ENCODE data around the gene TM9SF4.

TM9SF4 gene

GRCh38 chr20:32109392-32110172, at the start of gene TM9SF4:
TSS of gene TM9SF4 (plus strand) at chr20:32109714. CDS start at chr20:32109741, 27 bp downstream.
- DNase-seq: peak; percentile 62 to 97 (median 92)

- peak in 9 of 14 donors; percentile 12 to 61 (median 48) for DNase-seq
These were observed 46.7 kb upstream of the TM9SF4 start for GRCh38 chr20:32062776-32063170.

GRCh38 chr20:32063695-32064094, 45.8 kb upstream of the TM9SF4 start:
- DNase-seq: no peak

GRCh38 chr20:32064667-32065066, 44.8 kb upstream of the TM9SF4 start:
- DNase-seq: peak in 1 of 14 donors; percentile 6

GRCh38 chr20:32067234-32067821, 42.2 kb upstream of the TM9SF4 start:
- DNase-seq: no peak

GRCh38 chr20:32068174-32068573, 41.3 kb upstream of the TM9SF4 start:
- no peak for DNase-seq

- DNase-seq: no peak
These were observed 39.8 kb upstream of the TM9SF4 start for GRCh38 chr20:32069711-32070110.

- DNase-seq: no peak
These were observed 39.2 kb upstream of the TM9SF4 start for GRCh38 chr20:32070282-32070681.

- DNase-seq: no peak
These were observed 38.8 kb upstream of the TM9SF4 start for GRCh38 chr20:32070690-32071213.

- DNase-seq: no peak
These were observed 37.9 kb upstream of the TM9SF4 start for GRCh38 chr20:32071395-32072167.

GRCh38 chr20:32072168-32072750, 37.3 kb upstream of the TM9SF4 start:
- no peak for DNase-seq

GRCh38 chr20:32075534-32075933, 34.0 kb upstream of the TM9SF4 start:
- DNase-seq: no peak

GRCh38 chr20:32077190-32077589, 32.3 kb upstream of the TM9SF4 start:
- DNase-seq: peak in 1 of 14 donors; percentile 7

- DNase-seq: no peak
These were observed 31.2 kb upstream of the TM9SF4 start for GRCh38 chr20:32078322-32078721.

- DNase-seq: no peak
These were observed 30.7 kb upstream of the TM9SF4 start for GRCh38 chr20:32078791-32079190.

- no peak for DNase-seq
These were observed 29.8 kb upstream of the TM9SF4 start for GRCh38 chr20:32079655-32080109.

GRCh38 chr20:32080783-32081182, 28.7 kb upstream of the TM9SF4 start:
- DNase-seq: no peak

- DNase-seq: no peak
These were observed 26.0 kb upstream of the TM9SF4 start for GRCh38 chr20:32083469-32083868.

GRCh38 chr20:32087070-32087469, 22.4 kb upstream of the TM9SF4 start:
- DNase-seq: no peak

GRCh38 chr20:32088759-32089158, 20.8 kb upstream of the TM9SF4 start:
- no peak for DNase-seq

- DNase-seq: no peak
These were observed 19.7 kb upstream of the TM9SF4 start for GRCh38 chr20:32089637-32090362.

GRCh38 chr20:32091888-32092346, 17.6 kb upstream of the TM9SF4 start:
- peak in 10 of 14 donors; percentile 1 to 64 (median 16) for DNase-seq
